ENCODE results near the gene HMGN1.

HMGN1 gene

GRCh38 chr21:39327727-39328126 lies 21.2 kb downstream of the HMGN1 start:
- DNase-seq = no peak

GRCh38 chr21:39326607-39327307 lies 22.1 kb downstream of the HMGN1 start:
- DNase-seq = no peak

GRCh38 chr21:39325458-39325857 lies 23.4 kb downstream of the HMGN1 start:
- no peak for DNase-seq

GRCh38 chr21:39321424-39321823 lies 27.5 kb downstream of the HMGN1 start:
- DNase-seq = no peak

GRCh38 chr21:39319814-39320332 lies 29.0 kb downstream of the HMGN1 start:
- peak; percentile 12 for DNase-seq

GRCh38 chr21:39319251-39319756 lies 29.6 kb downstream of the HMGN1 start:
- DNase-seq = peak; percentile 32

GRCh38 chr21:39318091-39318959 lies 30.6 kb downstream of the HMGN1 start:
- no peak for DNase-seq

- no peak for DNase-seq
Measured at GRCh38 chr21:39317134-39318090, 31.5 kb downstream of the HMGN1 start.

- no peak for DNase-seq
Measured at GRCh38 chr21:39316729-39317128, 32.2 kb downstream of the HMGN1 start.

- DNase-seq = no peak
Measured at GRCh38 chr21:39315603-39316445, 33.1 kb downstream of the HMGN1 start.

GRCh38 chr21:39314143-39315027 lies 34.5 kb downstream of the HMGN1 start:
- DNase-seq = peak; percentile 74

- DNase-seq = peak; percentile 93
Measured at GRCh38 chr21:39313571-39314142, 35.2 kb downstream of the HMGN1 start, which contains the start of gene BRWD1. Gene BRWD1 (minus strand): TSS chr21:39313632. CDS start chr21:39313491, 141 bp downstream.

GRCh38 chr21:39313042-39313570 lies 35.8 kb downstream of the HMGN1 start:
- peak; percentile 40 for DNase-seq

GRCh38 chr21:39312112-39313041 lies 36.5 kb downstream of the HMGN1 start:
- DNase-seq = peak; percentile 87

GRCh38 chr21:39311164-39311563 lies 37.7 kb downstream of the HMGN1 start:
- no peak for DNase-seq

- no peak for DNase-seq
Measured at GRCh38 chr21:39307466-39307865, 41.4 kb downstream of the HMGN1 start.

GRCh38 chr21:39300587-39300986 lies 48.3 kb downstream of the HMGN1 start:
- no peak for DNase-seq

- DNase-seq = no peak
Measured at GRCh38 chr21:39296891-39297290, 52.0 kb downstream of the HMGN1 start.

Measured in NCI-H510A treated with DMSO at 0.1 percent for 48 hours (cell line).